ENCODE data around the gene WIF1. TPM values are rescaled to one million over a fixed set of nuclear protein-coding genes. Genes with fewer than 3 reads are reported as not detected.

The WIF1 gene
- total RNA-seq, 4 donors from 2014 or later = 7.7 TPM; not detected in 3

DNA sequence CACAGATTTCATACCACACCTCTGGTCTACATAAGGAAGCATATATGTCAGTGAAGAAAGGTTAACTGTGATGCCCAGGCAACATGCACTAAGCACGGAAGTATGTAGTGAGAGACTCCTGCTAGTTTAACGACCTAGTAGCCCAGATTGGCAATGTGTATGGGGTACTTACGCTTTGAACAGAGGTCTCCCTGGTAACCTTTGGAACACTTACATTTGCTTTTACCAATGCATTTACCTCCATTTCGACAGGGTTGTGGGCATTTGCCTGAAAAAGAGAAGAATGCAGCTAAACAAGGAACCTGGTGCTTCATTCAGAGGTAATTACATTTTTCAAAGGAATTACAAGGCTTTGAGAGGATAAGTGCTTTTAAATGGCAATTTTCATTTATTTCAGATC is 65.2 kb downstream of the WIF1 start:
- no peak for DNase-seq
- Histone ChIP-seq H3K27ac (no peak overlapping the region), H3K4me3 (no peak overlapping the region), H3K9me3 (no peaks in the 10 kb centered on the region), H3K27me3 (no peaks in the 10 kb centered on the region), H3K36me3 (no peaks in the 10 kb centered on the region), H3K4me1 (no peaks in the 10 kb centered on the region)
- intact Hi-C loops (cut with DNase I; ENCODE audit: low total_unique reads) = no loop called here
- TF ChIP-seq POLR2A (IDR thresholded peaks at IDR 0.05) = no peak
- TF ChIP-seq, protein P1, sequence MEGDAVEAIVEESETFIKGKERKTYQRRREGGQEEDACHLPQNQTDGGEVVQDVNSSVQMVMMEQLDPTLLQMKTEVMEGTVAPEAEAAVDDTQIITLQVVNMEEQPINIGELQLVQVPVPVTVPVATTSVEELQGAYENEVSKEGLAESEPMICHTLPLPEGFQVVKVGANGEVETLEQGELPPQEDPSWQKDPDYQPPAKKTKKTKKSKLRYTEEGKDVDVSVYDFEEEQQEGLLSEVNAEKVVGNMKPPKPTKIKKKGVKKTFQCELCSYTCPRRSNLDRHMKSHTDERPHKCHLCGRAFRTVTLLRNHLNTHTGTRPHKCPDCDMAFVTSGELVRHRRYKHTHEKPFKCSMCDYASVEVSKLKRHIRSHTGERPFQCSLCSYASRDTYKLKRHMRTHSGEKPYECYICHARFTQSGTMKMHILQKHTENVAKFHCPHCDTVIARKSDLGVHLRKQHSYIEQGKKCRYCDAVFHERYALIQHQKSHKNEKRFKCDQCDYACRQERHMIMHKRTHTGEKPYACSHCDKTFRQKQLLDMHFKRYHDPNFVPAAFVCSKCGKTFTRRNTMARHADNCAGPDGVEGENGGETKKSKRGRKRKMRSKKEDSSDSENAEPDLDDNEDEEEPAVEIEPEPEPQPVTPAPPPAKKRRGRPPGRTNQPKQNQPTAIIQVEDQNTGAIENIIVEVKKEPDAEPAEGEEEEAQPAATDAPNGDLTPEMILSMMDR (IDR thresholded peaks at IDR 0.05) = no peak

DNA sequence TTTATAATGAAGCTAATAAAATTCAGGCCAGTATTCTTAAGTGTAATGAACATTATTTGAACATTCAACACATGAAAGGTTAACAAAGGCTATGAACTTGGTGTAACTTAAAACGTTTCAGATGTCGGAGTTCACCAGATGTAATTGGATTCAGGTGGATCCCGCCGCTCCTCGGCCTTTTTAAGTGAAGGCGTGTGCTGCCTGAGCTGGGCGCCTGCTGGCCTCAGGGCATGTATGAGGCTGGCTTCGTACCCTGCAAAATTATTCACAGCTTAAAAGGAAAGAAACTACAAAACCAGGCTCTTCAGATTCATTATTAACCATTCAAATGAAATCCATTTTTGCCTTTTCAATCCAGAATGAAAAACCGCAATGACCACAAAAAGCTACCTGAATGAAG is 69.9 kb downstream of the WIF1 start:
- intact Hi-C loops (cut with DNase I; ENCODE audit: low total_unique reads) = no loop called here
- no peaks in the 10 kb centered on the region for H3K27me3 ChIP-seq

DNA sequence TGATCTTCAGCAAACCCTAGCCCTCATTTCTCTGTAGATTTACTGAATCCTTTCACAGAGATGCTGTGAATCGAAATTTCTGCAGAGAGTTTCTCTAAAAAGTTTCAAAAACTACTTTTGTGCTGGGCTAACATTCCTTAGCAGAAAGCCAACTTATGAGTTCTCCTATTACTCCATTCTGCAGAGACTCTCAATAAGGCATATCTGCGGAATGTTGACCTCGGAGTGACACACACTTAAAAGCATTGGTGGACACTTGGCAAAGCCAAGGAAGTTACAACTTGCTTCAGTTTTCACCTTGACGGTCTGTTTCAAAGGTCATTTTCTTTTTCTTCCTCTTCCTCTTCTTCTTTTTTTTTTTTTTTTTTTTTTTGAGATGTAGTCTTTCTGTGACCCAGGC is 75.8 kb downstream of the WIF1 start:
- Histone ChIP-seq H3K27ac (no peak overlapping the region), H3K36me3 (no peaks in the 10 kb centered on the region), H3K4me1 (no peaks in the 10 kb centered on the region), H3K27me3 (no peaks in the 10 kb centered on the region), H3K9me3 (no peaks in the 10 kb centered on the region), H3K4me3 (no peak overlapping the region)
- intact Hi-C loops (cut with DNase I; ENCODE audit: low total_unique reads) = no loop called here
- no peak for DNase-seq
- no peak for TF ChIP-seq POLR2A (IDR thresholded peaks at IDR 0.05)
- TF ChIP-seq, protein P1 (IDR thresholded peaks at IDR 0.05) = no peak

More for the DNA sequence above, 69.9 kb downstream of the WIF1 start:
- Histone ChIP-seq H3K9me3 (no peaks in the 10 kb centered on the region), H3K4me1 (no peaks in the 10 kb centered on the region), H3K4me3 (no peak overlapping the region), H3K27ac (no peak overlapping the region), H3K36me3 (no peaks in the 10 kb centered on the region)
- no peak for TF ChIP-seq POLR2A (IDR thresholded peaks at IDR 0.05)
- TF ChIP-seq, protein P1 (IDR thresholded peaks at IDR 0.05) = no peak
- no peak for DNase-seq

DNA sequence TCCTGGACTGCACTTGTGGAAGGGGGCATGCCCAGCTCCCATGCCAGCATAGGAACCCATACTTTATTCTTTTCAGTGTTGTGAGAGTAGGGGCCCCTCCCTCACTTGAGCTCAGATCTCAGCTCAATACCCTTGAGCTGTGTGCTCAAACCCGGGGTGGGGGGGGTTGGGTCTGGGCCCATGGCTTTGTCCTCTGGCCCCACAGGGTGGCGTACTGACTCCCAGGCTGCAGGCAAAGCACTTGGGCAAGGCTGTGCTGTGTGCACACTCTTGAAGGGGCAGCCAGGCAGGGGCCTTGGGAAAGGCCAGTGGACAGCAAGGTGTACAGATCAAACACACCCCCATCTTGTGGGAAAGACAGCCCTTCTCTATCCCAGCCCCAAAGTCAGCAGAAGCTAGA is 81.8 kb downstream of the WIF1 start:
- Histone ChIP-seq H3K36me3 (no peaks in the 10 kb centered on the region), H3K27me3 (no peaks in the 10 kb centered on the region), H3K27ac (no peak overlapping the region), H3K9me3 (no peaks in the 10 kb centered on the region), H3K4me1 (no peaks in the 10 kb centered on the region), H3K4me3 (no peak overlapping the region)
- intact Hi-C loops (cut with DNase I; ENCODE audit: low total_unique reads) = no loop called here
- TF ChIP-seq, protein P1 (IDR thresholded peaks at IDR 0.05) = no peak
- no peak for TF ChIP-seq POLR2A (IDR thresholded peaks at IDR 0.05)
- DNase-seq = no peak

DNA sequence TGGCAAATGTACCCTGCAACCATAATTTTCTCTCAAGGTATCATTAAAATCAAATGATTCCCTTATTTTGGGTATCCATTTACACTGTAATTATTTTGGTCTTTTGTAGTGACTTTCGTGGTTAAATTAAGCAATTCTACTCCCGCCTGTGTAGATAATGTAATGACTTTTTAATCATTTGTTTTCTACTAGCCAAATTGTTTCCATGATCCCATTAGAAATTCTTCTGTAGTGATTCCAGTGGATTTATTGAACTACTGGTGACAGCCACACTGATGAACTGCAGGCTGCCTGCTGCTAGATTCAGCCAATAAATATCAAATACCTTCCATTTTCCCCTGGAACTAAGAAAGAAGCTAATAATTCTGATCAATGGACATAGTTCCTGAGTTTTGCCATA is 96.0 kb downstream of the WIF1 start:
- Histone ChIP-seq H3K9me3 (no peaks in the 10 kb centered on the region), H3K36me3 (no peaks in the 10 kb centered on the region), H3K27me3 (no peaks in the 10 kb centered on the region), H3K27ac (no peak overlapping the region), H3K4me1 (no peaks in the 10 kb centered on the region), H3K4me3 (no peak overlapping the region)
- TF ChIP-seq, protein P1 (IDR thresholded peaks at IDR 0.05) = no peak
- no peak for TF ChIP-seq POLR2A (IDR thresholded peaks at IDR 0.05)
- intact Hi-C loops (cut with DNase I; ENCODE audit: low total_unique reads) = no loop called here
- no peak for DNase-seq

Data from uterus (tissue), 4 donors.